Heart left ventricle (tissue), 13 donors: ENCODE data around the gene OR5K4.

Source experiments
- CTCF ChIP-seq, 12 donors: fragments of 200-600 bp; sonication (generic) in 4 of 12; IDR thresholded peaks; one replicate each; pipeline versions ENCODE4 v1.5.0 to v1.8.0; 2018 to 2022; ENCODE audit warnings: antibody characterized with exemption in 12 of 12, mild to moderate bottlenecking in 5 of 12
- POLR2A ChIP-seq, 2 donors: fragments of 450-650 bp; IDR thresholded peaks; one replicate each; pipeline ENCODE4 v1.6.1; 2017; ENCODE audit warnings: antibody characterized with exemption in 2 of 2, mild to moderate bottlenecking in 2 of 2, moderate library complexity in 2 of 2
- donor health status: ischemic (EF 13 %, LVEDD 7.1; RV severe dilation, severe dysfunction).
- donor health status: DM: no; HTN: yes; CAD: no.
- donor health status: DM: no; HTN: no; CAD: no.
- donor health status: ischemic (EF 25% LVEDD 6.9; RV normal size, moderate dysfunction).
- donor health status: ischemic (EF 25% LVEDD 5.7; RV mildly dilated, moderate dysfunction).
- donor health status: ischemic (EF 35%, LVEDD 5.7; RV mildly dilated, moderate dysfunction).
- donor health status: nonischemic (EF 11% LVEDD 7.7; RV severe dilation, severe dysfunction).
- donor health status: DM: yes; HTN: yes; CAD: no.
- donor health status: PGD.
- donor health status: ischemic (EF 29% LVEDD 5.4; RV normal size, mild dysfunction).
- donor health status: nonischemic (EF 23%, LVEDD 6.1; RV moderate dilation, normal function).

GRCh38 chr3:98359993-98360675 is 6.5 kb downstream of the OR5K4 start:
- no peak for TF ChIP-seq CTCF (IDR thresholded peaks at IDR 0.05)
- TF ChIP-seq POLR2A (IDR thresholded peaks at IDR 0.05), result no peak
